ENCODE results near the gene ARHGEF11.

ARHGEF11 gene

DNA sequence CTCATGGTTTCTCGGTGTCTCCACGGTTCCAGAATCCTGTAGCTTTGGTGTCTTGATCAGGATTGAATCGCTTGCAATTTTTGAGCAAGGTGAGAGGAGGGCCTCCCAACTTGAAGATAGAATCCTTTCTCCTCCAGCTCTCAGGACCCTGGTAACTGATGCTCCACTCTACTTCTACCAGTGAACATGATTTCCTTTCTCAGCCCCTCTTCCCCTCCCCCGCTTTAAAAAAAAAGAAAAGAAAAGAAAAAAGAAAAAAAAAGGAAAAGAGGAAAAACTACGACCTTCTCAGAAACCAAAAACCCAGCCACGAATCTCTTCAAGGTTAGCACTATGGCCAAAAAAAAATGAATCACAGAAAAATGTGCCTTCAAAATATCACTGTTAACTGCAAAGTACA, 1.2 kb downstream of the ARHGEF11 start:
- no peak for DNase-seq

DNA sequence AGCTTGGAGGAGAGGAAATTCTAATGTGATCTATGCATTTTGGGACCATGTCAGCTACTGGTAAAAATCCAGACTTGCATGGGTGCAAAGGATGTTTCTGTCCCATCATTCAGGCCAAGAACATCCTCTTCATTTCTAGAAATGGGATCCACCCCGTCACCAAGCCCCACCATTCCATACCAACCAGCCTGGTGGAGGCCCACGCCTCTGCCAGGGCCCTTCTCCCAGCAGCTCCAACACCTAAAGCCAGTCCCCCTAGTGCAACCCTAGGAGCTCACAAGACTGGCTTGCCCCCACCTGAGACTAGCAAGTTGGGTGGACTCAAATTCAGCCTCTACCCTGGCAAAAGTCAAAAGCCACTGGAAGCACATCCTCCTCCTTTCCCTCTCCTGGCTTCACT, 1.9 kb downstream of the ARHGEF11 start:
- DNase-seq: no peak

GRCh38 chr1:157042846-157043245, 2.7 kb downstream of the ARHGEF11 start:
- DNase-seq: no peak

DNA sequence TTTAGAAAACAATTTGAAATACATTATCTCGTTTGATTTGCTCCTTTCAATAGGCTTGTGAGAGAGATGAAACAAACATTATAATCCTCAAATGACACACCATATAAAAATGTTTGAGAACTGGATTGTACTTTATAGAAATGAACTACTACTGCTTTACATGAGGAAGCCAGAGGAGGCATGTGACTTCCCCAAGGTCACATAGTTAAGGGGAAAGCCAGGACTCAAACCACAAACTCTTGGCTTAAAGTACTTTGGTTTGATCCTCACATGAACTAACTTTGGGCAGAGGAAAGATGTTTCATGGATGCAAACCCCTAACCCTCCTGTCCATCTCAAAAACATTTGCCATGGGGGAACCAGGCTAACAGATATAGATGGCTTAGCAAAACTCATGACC, 4.7 kb downstream of the ARHGEF11 start:
- no peak for DNase-seq

DNA sequence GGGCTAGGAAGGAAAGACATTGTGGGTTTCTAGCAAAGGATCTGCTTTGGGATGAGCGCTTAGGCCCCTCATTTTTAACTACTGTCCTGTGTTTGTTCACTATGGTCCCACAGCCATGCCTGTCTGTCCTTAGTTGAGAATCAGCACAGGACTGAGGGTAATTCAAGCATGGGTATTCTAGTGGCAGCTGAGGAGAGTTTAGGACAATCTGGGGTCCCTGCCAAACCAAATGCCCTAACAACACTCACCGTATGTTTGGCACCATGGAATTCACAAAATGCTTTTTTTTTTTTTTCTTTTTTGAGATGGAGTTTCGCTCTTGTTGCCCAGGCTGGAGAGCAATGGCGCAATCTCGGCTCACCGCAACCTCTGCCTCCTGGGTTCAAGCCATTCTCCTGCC, 10.4 kb downstream of the ARHGEF11 start:
- DNase-seq: no peak

DNA sequence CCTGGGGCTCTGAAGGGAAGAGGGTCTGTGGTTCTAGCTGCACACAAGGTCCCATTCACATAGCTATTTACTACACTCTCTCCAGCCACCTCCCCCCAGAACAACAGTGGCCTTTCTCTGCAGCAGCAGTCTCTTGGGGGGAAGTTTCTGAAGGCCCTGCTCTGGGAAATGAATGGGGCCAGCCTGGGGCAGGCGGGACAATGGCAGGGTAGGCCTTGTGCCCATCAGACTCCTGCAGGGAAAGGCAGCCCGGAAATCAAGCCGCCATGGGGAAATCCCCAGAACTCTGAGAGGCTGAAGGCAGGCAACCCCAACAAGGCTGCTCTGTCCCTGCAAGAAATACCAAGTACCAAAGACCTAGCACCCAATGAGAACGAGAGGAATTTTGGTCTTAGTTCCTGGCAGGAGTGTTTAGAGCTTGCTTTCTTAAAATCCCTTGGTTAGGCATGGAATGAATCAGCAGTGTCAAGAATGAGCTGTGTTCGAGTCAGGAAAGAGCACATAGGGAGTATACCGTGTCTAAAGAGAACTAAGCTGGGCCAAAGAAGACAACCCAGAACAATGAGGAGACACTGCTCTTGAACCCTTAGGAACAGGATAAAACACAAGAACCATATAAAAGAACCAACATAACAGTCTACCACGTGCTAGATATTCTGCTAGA, 11.3 kb downstream of the ARHGEF11 start:
- no peak for DNase-seq

DNA sequence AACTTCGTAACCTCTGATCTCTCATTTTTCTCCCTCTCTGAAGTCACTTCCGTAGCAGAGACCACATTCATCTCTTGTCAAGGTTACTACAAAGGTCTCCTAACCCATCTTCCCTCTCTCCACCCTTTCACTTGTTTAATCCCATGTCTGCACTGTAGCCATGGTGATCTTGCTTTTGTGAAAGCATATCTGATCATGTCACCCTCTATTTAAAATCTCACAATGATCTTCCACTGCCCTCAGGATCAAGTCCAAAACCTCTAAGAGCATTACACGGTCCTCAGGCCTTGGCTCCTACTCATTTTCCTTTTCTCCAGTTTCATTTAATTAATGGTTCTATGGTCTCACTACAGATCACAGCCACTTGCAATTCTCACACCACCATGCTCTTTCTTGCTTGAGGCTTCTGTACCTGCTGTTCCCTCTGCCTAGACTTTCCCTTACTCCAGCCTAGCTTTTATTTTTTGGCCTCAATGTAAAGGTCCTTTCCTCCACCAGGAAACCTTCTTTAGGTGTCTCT, 12.1 kb downstream of the ARHGEF11 start:
- no peak for DNase-seq

GRCh38 chr1:157032303-157032702, 13.2 kb downstream of the ARHGEF11 start:
- DNase-seq: no peak

GRCh38 chr1:157030728-157031127, 14.8 kb downstream of the ARHGEF11 start:
- no peak for DNase-seq

DNA sequence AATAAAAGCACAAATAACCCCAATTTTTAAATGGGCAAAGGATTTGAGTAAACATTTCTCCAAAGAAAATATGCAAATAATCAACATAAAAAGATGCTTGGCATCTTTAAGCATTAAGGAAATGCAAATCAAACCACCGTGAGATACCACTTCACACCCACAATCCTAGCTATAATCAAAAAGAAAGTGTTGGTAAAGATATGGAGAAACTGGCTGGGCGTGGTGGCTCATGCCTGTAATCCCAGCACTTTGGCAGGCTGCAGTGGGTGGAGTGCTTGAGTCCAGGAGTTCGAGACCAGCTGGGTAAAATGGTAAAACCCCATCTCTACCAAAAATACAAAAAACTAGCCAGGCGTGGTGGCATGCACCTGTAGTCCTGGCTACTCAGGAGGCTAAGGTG, 16.9 kb downstream of the ARHGEF11 start:
- DNase-seq: no peak

GRCh38 chr1:157025856-157026255, 19.7 kb downstream of the ARHGEF11 start:
- DNase-seq: no peak

DNA sequence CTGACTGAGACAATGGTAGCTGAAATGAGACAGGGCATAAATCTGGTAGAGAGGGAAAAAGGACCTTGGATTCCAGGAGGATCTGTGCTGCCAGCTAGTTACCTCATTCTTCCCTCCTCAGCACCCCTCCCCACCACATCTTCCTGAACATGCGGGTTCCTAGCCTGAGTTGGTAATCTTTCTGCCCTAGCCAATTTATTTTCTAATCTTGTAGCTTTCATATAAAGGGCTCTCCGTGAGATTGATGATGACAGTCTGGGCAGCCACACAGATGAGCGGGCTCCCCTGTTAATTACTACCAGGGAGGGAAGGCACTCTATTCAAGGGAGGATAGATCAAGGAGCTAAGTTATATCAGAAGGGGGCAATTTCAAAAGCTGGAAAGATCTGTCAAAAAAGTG, 20.2 kb downstream of the ARHGEF11 start:
- DNase-seq: no peak

- no peak for DNase-seq
Observed at GRCh38 chr1:157021688-157022087, 23.9 kb downstream of the ARHGEF11 start.

DNA sequence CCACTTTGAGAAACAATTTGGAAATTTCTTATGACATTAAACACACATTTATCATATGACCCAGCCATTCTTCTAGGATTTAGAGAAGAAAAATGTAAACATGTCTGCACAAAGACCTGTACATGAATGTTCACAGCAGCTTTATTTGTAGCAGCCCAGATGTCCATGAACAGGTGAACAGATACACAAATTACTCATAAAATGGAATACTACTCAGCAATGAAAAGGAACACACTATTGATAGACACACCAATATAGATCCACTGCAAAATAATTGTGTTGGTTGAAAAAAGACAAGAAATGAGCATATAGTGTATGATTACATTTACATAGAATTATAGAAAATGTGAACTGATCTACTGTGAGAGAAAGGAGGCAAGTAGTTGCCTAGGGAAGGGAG, 26.1 kb downstream of the ARHGEF11 start:
- DNase-seq: no peak

DNA sequence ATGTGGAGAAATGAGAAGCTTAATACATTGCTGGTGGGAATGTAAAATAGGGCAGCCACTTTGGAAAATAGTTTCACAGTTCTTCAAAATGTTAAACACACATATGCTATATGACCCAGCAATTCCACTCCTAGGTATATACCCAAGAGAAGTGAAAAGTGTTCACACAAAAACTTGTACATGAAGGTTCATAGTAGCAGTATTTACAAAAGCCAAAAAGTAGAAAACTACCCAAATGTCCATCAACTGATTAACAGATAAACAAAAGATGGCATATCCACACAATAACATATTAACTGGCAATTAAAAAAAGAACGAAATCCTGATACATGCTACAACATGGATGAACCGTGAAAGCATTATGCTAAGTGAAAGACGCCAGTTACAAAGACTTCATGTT, 33.7 kb downstream of the ARHGEF11 start:
- DNase-seq: no peak

DNA sequence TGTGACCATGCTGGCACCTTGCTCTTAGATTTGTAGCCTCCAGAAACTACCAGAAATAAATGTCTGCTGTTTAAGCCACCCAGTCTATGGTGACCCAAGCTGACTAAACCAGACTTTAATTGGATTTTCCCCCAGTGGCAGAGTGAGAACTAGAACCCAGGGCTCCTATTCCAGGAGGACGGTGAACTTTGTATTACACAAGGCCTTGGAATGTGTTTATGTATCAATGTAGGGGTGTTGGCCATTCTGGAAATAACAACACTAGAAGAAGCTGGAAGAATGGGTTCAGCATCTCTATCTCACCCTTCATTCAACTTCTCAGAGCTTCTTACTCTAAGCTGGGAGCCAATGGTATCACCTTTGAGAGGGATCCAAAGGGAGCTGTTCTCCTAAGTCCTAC, 37.0 kb downstream of the ARHGEF11 start:
- DNase-seq: no peak

DNA sequence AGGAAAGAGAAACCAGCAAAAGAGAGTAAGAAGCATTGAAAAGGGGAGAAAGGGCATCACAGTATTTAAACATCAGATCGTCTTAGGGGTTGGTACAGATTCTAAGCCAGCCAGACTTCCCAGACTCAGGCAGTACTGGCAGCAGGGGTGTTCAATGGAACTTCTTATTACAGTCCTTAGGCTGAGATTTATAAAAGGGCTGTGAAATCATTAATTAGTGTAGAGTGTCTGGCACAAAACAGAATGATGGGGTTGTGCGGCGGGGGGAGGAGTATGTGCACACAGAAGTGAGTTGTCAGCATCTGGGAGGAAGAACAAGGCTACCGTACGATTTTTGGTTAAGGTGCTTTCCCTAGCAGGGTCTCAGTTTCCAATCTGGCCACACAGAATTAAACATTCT, 38.2 kb downstream of the ARHGEF11 start:
- DNase-seq: no peak

GRCh38 chr1:157006676-157007075, 38.9 kb downstream of the ARHGEF11 start:
- no peak for DNase-seq

- no peak for DNase-seq
Observed at GRCh38 chr1:157005965-157006364, 39.6 kb downstream of the ARHGEF11 start.

- DNase-seq: no peak
Observed at GRCh38 chr1:157004806-157005205, 40.7 kb downstream of the ARHGEF11 start.

DNA sequence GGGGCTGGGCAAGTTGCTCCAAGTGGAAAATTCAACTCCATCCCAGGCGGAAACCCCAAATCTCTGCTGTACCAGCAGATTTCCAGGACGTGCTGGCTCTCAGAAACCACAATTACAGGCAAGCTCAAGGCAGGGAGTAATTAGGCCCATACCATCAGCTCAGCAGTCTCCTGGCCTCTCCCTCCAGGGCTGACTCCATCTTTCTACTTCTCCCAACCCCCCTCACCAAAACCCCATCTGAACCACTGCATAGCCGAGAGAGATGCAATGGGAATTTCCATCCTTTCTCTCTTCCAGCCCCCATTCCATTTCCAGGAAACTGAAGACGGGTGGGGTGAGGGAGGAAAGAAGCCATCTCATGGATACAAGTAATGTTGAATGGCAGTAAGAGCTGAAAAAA, 41.2 kb downstream of the ARHGEF11 start:
- no peak for DNase-seq

DNA sequence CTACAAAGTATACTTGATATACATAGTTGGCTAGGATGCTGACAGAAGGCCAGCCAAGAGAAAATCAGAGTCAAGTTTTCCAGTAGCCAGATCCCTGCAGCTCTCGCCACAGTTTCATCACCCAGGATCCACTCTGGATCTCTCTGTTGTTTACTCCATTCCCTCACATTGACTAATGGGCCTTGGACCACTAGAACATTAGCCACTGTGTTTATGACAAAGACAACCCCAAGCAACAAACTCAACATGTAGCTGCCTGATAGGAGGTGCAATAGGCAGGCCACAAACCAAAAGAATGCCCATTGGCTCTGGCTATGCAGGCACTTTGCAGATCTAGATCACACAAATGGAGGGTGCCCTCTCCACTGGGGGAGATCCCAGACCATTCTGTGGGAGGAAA, 44.2 kb downstream of the ARHGEF11 start:
- DNase-seq: no peak

GRCh38 chr1:157000686-157001085, 44.9 kb downstream of the ARHGEF11 start:
- no peak for DNase-seq

GRCh38 chr1:156999596-157000320, 45.8 kb downstream of the ARHGEF11 start:
- no peak for DNase-seq
